ENCODE data around the gene SLC1A5.

The SLC1A5 gene

DNA sequence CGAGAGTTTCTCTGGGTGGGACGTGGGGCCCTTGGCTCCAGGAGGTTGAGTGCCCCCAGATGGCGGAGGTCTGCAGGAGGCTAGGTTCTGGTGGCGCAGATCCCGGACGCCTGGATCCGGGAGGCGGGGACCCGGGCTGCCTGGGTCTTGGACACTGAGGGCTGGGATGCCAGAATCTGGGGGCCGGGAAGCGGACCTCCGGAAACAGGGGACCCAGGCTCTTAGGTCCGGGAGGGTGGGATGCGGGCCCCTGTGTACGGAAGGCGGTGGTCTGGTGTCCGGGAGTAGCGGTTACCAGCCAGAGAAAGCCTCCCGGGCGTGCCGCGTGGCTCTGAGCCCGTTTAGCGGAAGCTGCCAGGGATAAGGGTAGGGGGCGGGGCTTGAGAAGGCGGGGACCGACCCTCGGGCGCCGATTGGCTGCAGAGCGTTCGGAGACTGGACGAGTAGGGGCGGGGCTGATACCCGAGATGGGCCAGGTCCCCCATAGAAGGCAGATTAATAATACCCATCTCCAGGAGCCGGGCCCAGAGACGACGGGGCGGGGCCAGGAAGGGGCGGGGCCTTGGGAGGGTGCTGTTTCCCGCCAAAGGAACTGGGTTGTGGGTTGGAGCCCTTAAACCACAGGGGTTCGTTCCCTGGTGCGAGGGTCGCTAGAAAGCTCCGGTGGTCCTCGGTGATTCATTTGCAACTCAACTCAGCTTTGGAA lies at the start of gene SLC1A5:
Gene SLC1A5 (minus strand): TSS at position 333 of the 706 bp plus-strand sequence. CDS start 629 bp downstream, outside the sequence.
- peak; percentile 98 for DNase-seq (ENCODE audit: low read depth)
- TF ChIP-seq, protein P1, sequence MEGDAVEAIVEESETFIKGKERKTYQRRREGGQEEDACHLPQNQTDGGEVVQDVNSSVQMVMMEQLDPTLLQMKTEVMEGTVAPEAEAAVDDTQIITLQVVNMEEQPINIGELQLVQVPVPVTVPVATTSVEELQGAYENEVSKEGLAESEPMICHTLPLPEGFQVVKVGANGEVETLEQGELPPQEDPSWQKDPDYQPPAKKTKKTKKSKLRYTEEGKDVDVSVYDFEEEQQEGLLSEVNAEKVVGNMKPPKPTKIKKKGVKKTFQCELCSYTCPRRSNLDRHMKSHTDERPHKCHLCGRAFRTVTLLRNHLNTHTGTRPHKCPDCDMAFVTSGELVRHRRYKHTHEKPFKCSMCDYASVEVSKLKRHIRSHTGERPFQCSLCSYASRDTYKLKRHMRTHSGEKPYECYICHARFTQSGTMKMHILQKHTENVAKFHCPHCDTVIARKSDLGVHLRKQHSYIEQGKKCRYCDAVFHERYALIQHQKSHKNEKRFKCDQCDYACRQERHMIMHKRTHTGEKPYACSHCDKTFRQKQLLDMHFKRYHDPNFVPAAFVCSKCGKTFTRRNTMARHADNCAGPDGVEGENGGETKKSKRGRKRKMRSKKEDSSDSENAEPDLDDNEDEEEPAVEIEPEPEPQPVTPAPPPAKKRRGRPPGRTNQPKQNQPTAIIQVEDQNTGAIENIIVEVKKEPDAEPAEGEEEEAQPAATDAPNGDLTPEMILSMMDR (conservative IDR thresholded peaks at IDR 0.05; ENCODE audit: low read depth, low read length) = no peak
- peak within 1 kb of the TSS; percentile 86 for H3K4me3 ChIP-seq (ENCODE audit: low read depth, low read length)

DNA sequence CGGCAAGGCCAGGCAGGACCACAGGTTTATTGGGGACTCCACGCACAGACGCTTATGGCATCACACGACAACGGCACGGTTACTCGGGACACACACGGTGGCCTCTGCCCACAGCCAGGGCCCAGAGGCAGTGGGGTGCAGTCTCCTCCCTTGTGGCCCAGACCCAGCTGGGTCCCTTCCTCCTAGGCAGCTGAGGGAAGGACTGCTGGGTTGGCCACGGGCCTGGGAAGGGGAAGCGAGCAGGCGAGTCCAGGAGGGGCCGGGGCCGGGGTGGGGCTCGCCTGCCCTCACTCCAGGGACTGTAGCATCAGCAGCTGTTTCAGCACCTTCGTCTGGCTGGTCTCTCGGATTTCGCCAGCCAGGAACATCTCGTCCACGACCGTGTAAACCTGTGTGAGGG lies 49.8 kb upstream of the SLC1A5 start:
- DNase-seq (ENCODE audit: low read depth) = no peak
- no peak overlapping the region for H3K4me3 ChIP-seq (ENCODE audit: low read depth, low read length)
- TF ChIP-seq, protein P1 (conservative IDR thresholded peaks at IDR 0.05; ENCODE audit: low read depth, low read length) = no peak

DNA sequence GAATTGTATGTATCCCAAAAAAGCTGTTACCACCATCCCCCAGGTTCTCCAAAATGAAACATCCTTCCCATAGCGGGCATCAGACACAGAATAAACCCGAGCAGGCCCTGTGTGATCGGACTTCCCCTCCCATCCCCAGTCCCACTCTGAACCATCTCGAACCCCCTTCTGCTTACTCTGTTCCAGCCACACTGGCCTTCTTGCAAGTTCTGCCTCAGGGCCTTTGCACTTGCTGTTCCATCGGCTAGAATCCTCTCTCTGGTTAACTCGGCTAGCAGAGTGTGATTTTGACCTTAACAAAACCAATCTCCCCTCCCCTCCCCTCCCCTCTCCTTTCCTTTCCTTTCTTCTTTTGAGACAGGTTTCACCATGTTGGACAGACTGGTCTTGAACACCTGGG lies 46.6 kb upstream of the SLC1A5 start:
- H3K4me3 ChIP-seq (ENCODE audit: low read depth, low read length) = no peak overlapping the region
- TF ChIP-seq, protein P1 (conservative IDR thresholded peaks at IDR 0.05; ENCODE audit: low read depth, low read length) = no peak

DNA sequence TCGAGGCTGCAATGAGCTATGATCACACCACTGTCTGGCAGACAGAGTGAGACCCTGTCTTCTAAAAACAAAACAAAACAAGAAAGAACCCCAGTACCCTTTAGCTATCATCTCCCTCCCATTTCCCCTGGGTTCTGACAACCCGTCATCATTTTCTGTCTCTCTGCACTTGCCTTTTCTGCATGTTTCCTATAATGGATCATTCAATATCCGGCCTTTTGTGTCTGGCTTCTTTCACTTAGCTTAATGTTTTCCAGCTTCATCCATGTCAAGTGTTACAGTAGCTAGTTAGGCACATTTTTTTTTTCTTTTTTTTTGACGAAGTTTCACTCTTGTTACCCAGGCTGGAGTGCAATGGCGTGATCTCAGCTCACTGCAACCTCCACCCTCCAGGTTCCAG lies 45.7 kb upstream of the SLC1A5 start:
- no peak for DNase-seq (ENCODE audit: low read depth)
- TF ChIP-seq, protein P1 (conservative IDR thresholded peaks at IDR 0.05; ENCODE audit: low read depth, low read length) = no peak

More for the DNA sequence above, 46.6 kb upstream of the SLC1A5 start:
- DNase-seq (ENCODE audit: low read depth) = no peak

DNA sequence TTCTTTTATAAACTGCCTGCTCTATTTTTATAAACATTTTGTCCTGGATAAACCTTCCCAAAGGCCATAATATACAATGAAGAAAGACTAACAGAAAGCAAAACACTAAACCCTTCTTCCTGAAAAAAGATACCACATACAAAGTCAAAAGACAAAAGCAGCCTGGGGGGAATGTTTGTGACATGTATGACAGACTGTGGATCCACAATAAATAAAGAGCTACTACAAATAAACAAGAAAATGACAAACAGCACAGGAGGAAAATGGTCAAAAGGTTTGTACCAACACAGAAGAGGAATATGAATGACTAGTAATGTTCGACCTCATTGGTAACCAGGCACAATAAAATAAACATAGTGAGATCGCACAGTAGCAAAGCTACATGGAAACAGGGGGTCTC lies 42.5 kb upstream of the SLC1A5 start:
- TF ChIP-seq, protein P1 (conservative IDR thresholded peaks at IDR 0.05; ENCODE audit: low read depth, low read length) = no peak
- no peak overlapping the region for H3K4me3 ChIP-seq (ENCODE audit: low read depth, low read length)
- DNase-seq (ENCODE audit: low read depth) = no peak

More for the DNA sequence above, 45.7 kb upstream of the SLC1A5 start:
- H3K4me3 ChIP-seq (ENCODE audit: low read depth, low read length) = no peak overlapping the region

DNA sequence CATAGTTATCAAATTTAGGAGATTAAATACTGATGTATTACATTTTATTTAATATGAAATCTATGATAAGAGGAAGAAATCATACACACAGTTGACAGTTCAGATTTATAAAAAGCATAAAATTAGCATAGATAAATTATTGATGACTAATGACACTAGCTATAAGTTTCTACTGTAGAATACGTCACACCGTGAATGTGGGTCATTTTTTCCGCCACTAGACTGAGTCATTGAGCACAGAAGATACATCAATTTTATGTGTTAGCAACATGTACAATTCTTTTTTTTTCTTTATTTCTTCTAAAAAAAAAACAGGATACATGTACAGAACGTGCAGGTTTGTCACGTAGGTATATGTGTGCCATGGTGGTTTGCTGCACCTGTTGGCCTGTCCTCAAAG lies 40.1 kb upstream of the SLC1A5 start:
- DNase-seq (ENCODE audit: low read depth) = no peak
- TF ChIP-seq, protein P1 (conservative IDR thresholded peaks at IDR 0.05; ENCODE audit: low read depth, low read length) = no peak
- H3K4me3 ChIP-seq (ENCODE audit: low read depth, low read length) = no peak overlapping the region

DNA sequence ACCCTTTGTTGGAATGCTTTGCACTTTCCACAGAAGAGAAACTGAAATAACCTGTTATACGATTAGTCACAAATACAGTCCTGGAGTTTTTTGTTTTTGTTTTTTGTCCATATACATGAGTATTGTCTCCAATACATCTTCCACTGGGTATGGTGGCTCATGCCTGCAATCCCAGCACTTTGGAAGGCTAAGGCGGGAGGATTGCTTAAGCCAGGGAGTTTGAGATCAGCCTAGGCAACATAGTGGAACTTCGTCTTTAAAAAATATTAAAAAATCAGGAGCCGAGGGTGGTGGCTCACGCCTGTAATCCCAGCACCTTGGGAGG lies 37.3 kb upstream of the SLC1A5 start:
- no peak overlapping the region for H3K4me3 ChIP-seq (ENCODE audit: low read depth, low read length)
- no peak for DNase-seq (ENCODE audit: low read depth)
- TF ChIP-seq, protein P1 (conservative IDR thresholded peaks at IDR 0.05; ENCODE audit: low read depth, low read length) = no peak

Data from choroid plexus epithelial cell (primary cell).